Fibroblast of villous mesenchyme (primary cell): ENCODE data around the gene USP17L10. TPM values are rescaled to one million over a fixed set of nuclear protein-coding genes. Genes with fewer than 3 reads are reported as not detected.
"Not testable (repeated sequence)": the region's sequence is repeated elsewhere in the genome, so short reads cannot be mapped to it uniquely, and the experiment has no call there.

Experiments
- DNase-seq: peaks from one replicate; pipeline ENCODE4 v3.0.0-alpha.2; 2010; ENCODE audit warnings: low read depth
- H3K4me3 ChIP-seq: 2 replicates; pipeline ENCODE4 v1.5.1; 2011; ENCODE audit warnings: low read depth, mild to moderate bottlenecking, low read length
- total RNA-seq: library from RNA; depleted of rRNA; stranded (reverse); fragments of >200 nt; gene quantifications from 2 replicates; pipeline ENCODE4 v1.2.3, GENCODE V29; 2012

Gene USP17L10, protein sequence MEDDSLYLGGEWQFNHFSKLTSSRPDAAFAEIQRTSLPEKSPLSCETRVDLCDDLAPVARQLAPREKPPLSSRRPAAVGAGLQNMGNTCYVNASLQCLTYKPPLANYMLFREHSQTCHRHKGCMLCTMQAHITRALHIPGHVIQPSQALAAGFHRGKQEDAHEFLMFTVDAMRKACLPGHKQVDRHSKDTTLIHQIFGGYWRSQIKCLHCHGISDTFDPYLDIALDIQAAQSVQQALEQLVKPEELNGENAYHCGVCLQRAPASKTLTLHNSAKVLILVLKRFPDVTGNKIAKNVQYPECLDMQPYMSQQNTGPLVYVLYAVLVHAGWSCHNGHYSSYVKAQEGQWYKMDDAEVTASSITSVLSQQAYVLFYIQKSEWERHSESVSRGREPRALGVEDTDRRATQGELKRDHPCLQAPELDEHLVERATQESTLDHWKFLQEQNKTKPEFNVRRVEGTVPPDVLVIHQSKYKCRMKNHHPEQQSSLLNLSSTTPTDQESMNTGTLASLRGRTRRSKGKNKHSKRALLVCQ
- total RNA-seq = not detected in 2 replicates

- H3K4me3 ChIP-seq = not testable (repeated sequence)
Observed at GRCh38 chr4:9210357-9210756, at the start of gene USP17L10. Gene USP17L10 (plus strand): TSS chr4:9210657. CDS start chr4:9210657, 0 bp downstream.

GRCh38 chr4:9165990-9166389, 44.5 kb upstream of the USP17L10 start:
- not testable (repeated sequence) for H3K4me3 ChIP-seq, DNase-seq

More at GRCh38 chr4:9210357-9210756, at the start of gene USP17L10:
- not testable (repeated sequence) for DNase-seq

DNA sequence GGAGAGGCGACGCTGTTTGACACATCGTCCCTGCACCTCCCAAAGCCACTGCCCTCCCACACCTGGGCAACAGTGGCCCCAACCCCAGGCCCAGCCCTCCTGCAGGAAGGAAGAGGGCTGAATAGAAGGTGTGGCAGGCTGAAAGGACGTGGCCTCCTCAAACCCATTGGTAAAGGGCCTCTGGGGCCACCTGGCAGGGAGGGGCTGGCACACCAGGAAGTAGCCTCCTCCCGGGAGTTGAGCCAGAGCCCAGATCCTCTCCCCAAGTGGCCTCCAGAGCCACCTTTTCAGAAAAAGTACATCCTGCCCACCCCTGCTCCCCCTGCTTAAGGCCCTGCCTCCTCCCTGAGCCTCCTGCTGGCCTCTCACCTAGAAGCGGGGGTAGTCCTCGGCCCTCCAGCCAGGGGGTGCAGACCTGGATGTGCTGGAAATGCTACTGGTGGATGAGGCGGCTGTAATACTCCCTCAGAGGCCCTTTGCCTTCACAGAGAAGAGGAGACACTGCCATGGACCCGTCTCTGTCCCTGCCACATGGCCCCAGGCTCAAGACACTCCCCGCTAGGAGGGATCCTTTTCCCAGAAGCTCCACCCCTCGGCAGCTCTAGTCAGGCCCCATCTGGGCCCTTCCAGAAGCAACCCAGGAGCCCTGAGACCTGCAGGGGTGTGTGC, 40.5 kb upstream of the USP17L10 start, which contains the start of gene FAM90A26:
Gene FAM90A26 (plus strand): TSS at position 619 of the 669 bp plus-strand sequence. CDS start 2,764 bp downstream, outside the sequence.
- DNase-seq = not testable (repeated sequence)

GRCh38 chr4:9214701-9215100, 4.2 kb downstream of the USP17L10 start:
- not testable (repeated sequence) for DNase-seq

More for the DNA sequence above, 40.5 kb upstream of the USP17L10 start, which contains the start of gene FAM90A26:
- not testable (repeated sequence) for H3K4me3 ChIP-seq

DNA sequence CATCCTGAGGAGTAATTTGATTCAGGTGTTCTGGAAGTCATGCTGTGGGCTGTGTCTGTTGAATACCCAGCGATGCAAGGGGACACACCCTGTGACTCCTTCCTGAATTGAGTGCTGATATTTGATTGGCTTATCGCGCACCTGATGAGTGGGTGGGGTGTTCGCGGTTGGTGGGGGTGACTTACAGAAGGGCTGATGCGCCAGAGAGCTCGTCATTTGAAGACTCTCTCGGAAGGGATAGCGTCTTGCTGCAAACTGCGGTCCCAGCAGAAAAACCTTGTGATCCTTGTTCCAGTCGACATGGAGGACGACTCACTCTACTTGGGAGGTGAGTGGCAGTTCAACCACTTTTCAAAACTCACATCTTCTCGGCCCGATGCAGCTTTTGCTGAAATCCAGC, 4.6 kb downstream of the USP17L10 start, which contains the start of gene USP17L11:
Gene USP17L11 (plus strand): TSS at position 301 of the 400 bp plus-strand sequence. CDS start 0 bp downstream, at position 301.
- DNase-seq = not testable (repeated sequence)

More at GRCh38 chr4:9214701-9215100, 4.2 kb downstream of the USP17L10 start:
- not testable (repeated sequence) for H3K4me3 ChIP-seq

GRCh38 chr4:9219852-9220251, 9.4 kb downstream of the USP17L10 start, which contains the start of gene USP17L12:
Gene USP17L12 (plus strand): TSS chr4:9220152. CDS start chr4:9220152, 0 bp downstream.
- not testable (repeated sequence) for H3K4me3 ChIP-seq, DNase-seq

More for the DNA sequence above, 4.6 kb downstream of the USP17L10 start, which contains the start of gene USP17L11:
- H3K4me3 ChIP-seq = not testable (repeated sequence)

- not testable (repeated sequence) for DNase-seq, H3K4me3 ChIP-seq
Observed at GRCh38 chr4:9224596-9224995, 14.1 kb downstream of the USP17L10 start, which contains the start of gene USP17L13. Gene USP17L13 (plus strand): TSS chr4:9224896. CDS start chr4:9224896, 0 bp downstream.

- not testable (repeated sequence) for DNase-seq, H3K4me3 ChIP-seq
Observed at GRCh38 chr4:9230249-9230648, 19.8 kb downstream of the USP17L10 start.

- DNase-seq, H3K4me3 ChIP-seq: not testable (repeated sequence)
Observed at GRCh38 chr4:9234085-9234484, 23.6 kb downstream of the USP17L10 start, which contains the start of gene USP17L15. Gene USP17L15 (plus strand): TSS chr4:9234385. CDS start chr4:9234385, 0 bp downstream.

GRCh38 chr4:9238461-9238860, 28.0 kb downstream of the USP17L10 start:
- DNase-seq, H3K4me3 ChIP-seq: not testable (repeated sequence)

GRCh38 chr4:9243579-9243978, 33.1 kb downstream of the USP17L10 start, which contains the start of gene USP17L17:
Gene USP17L17 (plus strand): TSS chr4:9243879. CDS start chr4:9243879, 0 bp downstream.
- not testable (repeated sequence) for H3K4me3 ChIP-seq, DNase-seq

- not testable (repeated sequence) for H3K4me3 ChIP-seq
- DNase-seq = peak; percentile 0
Observed at GRCh38 chr4:9247953-9248680, 37.7 kb downstream of the USP17L10 start, which contains the start of gene USP17L18. Gene USP17L18 (plus strand): TSS chr4:9248630. CDS start chr4:9248630, 0 bp downstream.

- H3K4me3 ChIP-seq, DNase-seq: not testable (repeated sequence)
Observed at GRCh38 chr4:9253078-9253477, 42.6 kb downstream of the USP17L10 start, which contains the start of gene USP17L19. Gene USP17L19 (plus strand): TSS chr4:9253378. CDS start chr4:9253378, 0 bp downstream.

GRCh38 chr4:9257824-9258223, 47.4 kb downstream of the USP17L10 start, which contains the start of gene USP17L20:
Gene USP17L20 (plus strand): TSS chr4:9258124. CDS start chr4:9258124, 0 bp downstream.
- DNase-seq, H3K4me3 ChIP-seq: not testable (repeated sequence)
